Measurements from ENCODE around the gene KLHL29. TPM values are rescaled to one million over a fixed set of nuclear protein-coding genes. Genes with fewer than 3 reads are reported as not detected.

KLHL29 gene
- polyA plus RNA-seq, 1 of the 3 experiments (the other 2 are of a cell fraction), result 4.6 TPM

DNA sequence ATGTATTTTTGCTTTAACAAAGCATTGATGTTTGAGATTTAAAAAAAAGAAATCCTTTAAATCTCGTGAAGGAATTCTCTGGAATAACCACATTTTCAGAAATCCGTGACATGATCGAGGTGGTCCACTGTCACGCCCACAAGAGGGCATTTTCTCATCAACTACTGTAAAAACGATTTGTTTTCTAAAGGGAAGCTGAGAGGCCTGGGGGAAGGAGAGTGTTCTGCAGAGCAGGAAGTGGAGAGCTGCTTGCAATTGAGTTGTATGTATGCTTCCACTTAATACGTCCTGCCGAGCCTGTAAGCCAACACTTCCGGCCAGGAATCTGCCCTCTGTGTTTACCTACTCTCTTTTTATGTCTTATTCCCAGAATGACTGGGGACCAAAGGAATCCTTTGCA is 19.4 kb downstream of the KLHL29 start:
- Histone ChIP-seq H3K4me2 (peak overlapping the region; percentile 62), H3K4me1 (ENCODE audit: control insufficient read depth in 1 of 2, insufficient read depth in 2 of 2, low read depth in 1 of 2, low read length in 1 of 2) (peaks cover 15 to 23% of the 10 kb centered on the region in 2 experiments; a peak in 3 of 4 replicates), H3K9me3 (no peaks in the 10 kb centered on the region), H3K27me3 (ENCODE audit: insufficient read depth) (no peaks in the 10 kb centered on the region), H4K20me1 (ENCODE audit: insufficient read depth) (no peaks in the 10 kb centered on the region), H3F3A (replicated peaks; ENCODE audit: insufficient read depth) (peaks cover 18% of the 10 kb centered on the region), H2AFZ (ENCODE audit: low read depth) (peak overlapping the region; percentile 86), H3K9ac (peak overlapping the region; percentile 37; the same call in 1 of the 2 replicates), H3K79me2 (ENCODE audit: insufficient read depth) (peaks cover 6% of the 10 kb centered on the region), H3K36me3 (replicated peaks in 1 of 2; ENCODE audit: control insufficient read depth in 1 of 2, insufficient read depth in 2 of 2, low read length in 1 of 2) (no peaks in the 10 kb centered on the region), H3K4me3 (ENCODE audit: low read depth in 2 of 2, low read length in 1 of 2) (peak overlapping the region; percentile 19 to 30), H3K9me2 (no peaks in the 10 kb centered on the region), H3K27ac (ENCODE audit: low read depth in 2 of 2, low read length in 1 of 2) (peak overlapping the region; percentile 67 to 87)
- peak; percentile 84 for DNase-seq
- POLR2A ChIA-PET, result interaction anchor here (1.1 kb wide), 1 partner anchor 141 kb away, joined by 4 read pairs; no protein-coding TSS in a partner anchor
- CTCF ChIA-PET, result interaction anchor here (0.6 to 3.3 kb wide), 64 partner anchors 8 to 1175 kb away, joined by 3 to 39 read pairs (median 4); partner anchors contain the start of genes ATAD2B and KLHL29
- 5% methylated on average over 8 of the region's 8 CpGs for WGBS (ENCODE audit: low lambda C conversion rate)
- no peak for TF ChIP-seq JUND (IDR thresholded peaks at IDR 0.05)
- no peak for TF ChIP-seq FOXJ3 (CRISPR knock-in tag; IDR thresholded peaks at IDR 0.05)
- no peak for TF ChIP-seq TEAD4 (IDR thresholded peaks at IDR 0.05; ENCODE audit: borderline replicate concordance, insufficient read depth)
- no peak for TF ChIP-seq MEF2A (IDR thresholded peaks at IDR 0.05; ENCODE audit: borderline replicate concordance, low read depth)
- no peak for TF ChIP-seq RFX5 (IDR thresholded peaks at IDR 0.05; ENCODE audit: low read length)
- TF ChIP-seq, protein P1, sequence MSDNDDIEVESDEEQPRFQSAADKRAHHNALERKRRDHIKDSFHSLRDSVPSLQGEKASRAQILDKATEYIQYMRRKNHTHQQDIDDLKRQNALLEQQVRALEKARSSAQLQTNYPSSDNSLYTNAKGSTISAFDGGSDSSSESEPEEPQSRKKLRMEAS (IDR thresholded peaks at IDR 0.05; ENCODE audit: low read depth), result 0 out of 2 replicates have a peak, but pooled peaks have one; percentile 20
- peak in 1 of 2 experiments; percentile 62; a peak in 1 of 4 replicates for TF ChIP-seq EP300 (IDR thresholded peaks at IDR 0.05; ENCODE audit: borderline replicate concordance in 1 of 2, low read depth in 1 of 2, low read length in 1 of 2)
- no peak for TF ChIP-seq YY1 (IDR thresholded peaks at IDR 0.05; ENCODE audit: low read depth)
- TF ChIP-seq, protein P2, sequence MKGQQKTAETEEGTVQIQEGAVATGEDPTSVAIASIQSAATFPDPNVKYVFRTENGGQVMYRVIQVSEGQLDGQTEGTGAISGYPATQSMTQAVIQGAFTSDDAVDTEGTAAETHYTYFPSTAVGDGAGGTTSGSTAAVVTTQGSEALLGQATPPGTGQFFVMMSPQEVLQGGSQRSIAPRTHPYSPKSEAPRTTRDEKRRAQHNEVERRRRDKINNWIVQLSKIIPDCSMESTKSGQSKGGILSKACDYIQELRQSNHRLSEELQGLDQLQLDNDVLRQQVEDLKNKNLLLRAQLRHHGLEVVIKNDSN (IDR thresholded peaks at IDR 0.05; ENCODE audit: borderline replicate concordance, low read depth), result no peak
- TF ChIP-seq GATA2 (CRISPR knock-in tag; IDR thresholded peaks at IDR 0.05), result no peak
- peak; percentile 50 for TF ChIP-seq NFIC (IDR thresholded peaks at IDR 0.05; ENCODE audit: borderline replicate concordance)
- TF ChIP-seq, protein P3, sequence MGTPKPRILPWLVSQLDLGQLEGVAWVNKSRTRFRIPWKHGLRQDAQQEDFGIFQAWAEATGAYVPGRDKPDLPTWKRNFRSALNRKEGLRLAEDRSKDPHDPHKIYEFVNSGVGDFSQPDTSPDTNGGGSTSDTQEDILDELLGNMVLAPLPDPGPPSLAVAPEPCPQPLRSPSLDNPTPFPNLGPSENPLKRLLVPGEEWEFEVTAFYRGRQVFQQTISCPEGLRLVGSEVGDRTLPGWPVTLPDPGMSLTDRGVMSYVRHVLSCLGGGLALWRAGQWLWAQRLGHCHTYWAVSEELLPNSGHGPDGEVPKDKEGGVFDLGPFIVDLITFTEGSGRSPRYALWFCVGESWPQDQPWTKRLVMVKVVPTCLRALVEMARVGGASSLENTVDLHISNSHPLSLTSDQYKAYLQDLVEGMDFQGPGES (IDR thresholded peaks at IDR 0.05; ENCODE audit: low read depth, low read length), result no peak
- TF ChIP-seq RCOR1 (IDR thresholded peaks at IDR 0.05; ENCODE audit: low read length), result no peak; the same call in none of the 2 replicates
- TF ChIP-seq SIN3A (IDR thresholded peaks at IDR 0.05; ENCODE audit: borderline replicate concordance, low read depth, low read length), result no peak
- TF ChIP-seq EZH2phosphoT487 (IDR thresholded peaks at IDR 0.05; ENCODE audit: borderline replicate concordance, low read depth), result no peak
- peak; percentile 58 for TF ChIP-seq GABPA (IDR thresholded peaks at IDR 0.05; ENCODE audit: low read depth)
- no peak for TF ChIP-seq TAF1 (IDR thresholded peaks at IDR 0.05; ENCODE audit: borderline replicate concordance, low read depth, low read length)
- peak; percentile 82 for TF ChIP-seq SMC3 (IDR thresholded peaks at IDR 0.05; ENCODE audit: low read depth, low read length)
- TF ChIP-seq, protein P4, sequence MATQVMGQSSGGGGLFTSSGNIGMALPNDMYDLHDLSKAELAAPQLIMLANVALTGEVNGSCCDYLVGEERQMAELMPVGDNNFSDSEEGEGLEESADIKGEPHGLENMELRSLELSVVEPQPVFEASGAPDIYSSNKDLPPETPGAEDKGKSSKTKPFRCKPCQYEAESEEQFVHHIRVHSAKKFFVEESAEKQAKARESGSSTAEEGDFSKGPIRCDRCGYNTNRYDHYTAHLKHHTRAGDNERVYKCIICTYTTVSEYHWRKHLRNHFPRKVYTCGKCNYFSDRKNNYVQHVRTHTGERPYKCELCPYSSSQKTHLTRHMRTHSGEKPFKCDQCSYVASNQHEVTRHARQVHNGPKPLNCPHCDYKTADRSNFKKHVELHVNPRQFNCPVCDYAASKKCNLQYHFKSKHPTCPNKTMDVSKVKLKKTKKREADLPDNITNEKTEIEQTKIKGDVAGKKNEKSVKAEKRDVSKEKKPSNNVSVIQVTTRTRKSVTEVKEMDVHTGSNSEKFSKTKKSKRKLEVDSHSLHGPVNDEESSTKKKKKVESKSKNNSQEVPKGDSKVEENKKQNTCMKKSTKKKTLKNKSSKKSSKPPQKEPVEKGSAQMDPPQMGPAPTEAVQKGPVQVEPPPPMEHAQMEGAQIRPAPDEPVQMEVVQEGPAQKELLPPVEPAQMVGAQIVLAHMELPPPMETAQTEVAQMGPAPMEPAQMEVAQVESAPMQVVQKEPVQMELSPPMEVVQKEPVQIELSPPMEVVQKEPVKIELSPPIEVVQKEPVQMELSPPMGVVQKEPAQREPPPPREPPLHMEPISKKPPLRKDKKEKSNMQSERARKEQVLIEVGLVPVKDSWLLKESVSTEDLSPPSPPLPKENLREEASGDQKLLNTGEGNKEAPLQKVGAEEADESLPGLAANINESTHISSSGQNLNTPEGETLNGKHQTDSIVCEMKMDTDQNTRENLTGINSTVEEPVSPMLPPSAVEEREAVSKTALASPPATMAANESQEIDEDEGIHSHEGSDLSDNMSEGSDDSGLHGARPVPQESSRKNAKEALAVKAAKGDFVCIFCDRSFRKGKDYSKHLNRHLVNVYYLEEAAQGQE (IDR thresholded peaks at IDR 0.05; ENCODE audit: low read depth, low read length), result no peak
- peak; percentile 82 for TF ChIP-seq CHD2 (IDR thresholded peaks at IDR 0.05; ENCODE audit: low read length, partially characterized antibody)
- TF ChIP-seq TCF12 (IDR thresholded peaks at IDR 0.05), result no peak; the same call in 1 of the 2 replicates
- TF ChIP-seq, protein P5, sequence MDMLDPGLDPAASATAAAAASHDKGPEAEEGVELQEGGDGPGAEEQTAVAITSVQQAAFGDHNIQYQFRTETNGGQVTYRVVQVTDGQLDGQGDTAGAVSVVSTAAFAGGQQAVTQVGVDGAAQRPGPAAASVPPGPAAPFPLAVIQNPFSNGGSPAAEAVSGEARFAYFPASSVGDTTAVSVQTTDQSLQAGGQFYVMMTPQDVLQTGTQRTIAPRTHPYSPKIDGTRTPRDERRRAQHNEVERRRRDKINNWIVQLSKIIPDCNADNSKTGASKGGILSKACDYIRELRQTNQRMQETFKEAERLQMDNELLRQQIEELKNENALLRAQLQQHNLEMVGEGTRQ (IDR thresholded peaks at IDR 0.05; ENCODE audit: borderline replicate concordance, low read depth, low read length), result no peak
- TF ChIP-seq ELF1 (IDR thresholded peaks at IDR 0.05), result peak; percentile 77
- no peak for TF ChIP-seq FOSL2 (IDR thresholded peaks at IDR 0.05; ENCODE audit: borderline replicate concordance, low read depth)
- TF ChIP-seq, protein P6, sequence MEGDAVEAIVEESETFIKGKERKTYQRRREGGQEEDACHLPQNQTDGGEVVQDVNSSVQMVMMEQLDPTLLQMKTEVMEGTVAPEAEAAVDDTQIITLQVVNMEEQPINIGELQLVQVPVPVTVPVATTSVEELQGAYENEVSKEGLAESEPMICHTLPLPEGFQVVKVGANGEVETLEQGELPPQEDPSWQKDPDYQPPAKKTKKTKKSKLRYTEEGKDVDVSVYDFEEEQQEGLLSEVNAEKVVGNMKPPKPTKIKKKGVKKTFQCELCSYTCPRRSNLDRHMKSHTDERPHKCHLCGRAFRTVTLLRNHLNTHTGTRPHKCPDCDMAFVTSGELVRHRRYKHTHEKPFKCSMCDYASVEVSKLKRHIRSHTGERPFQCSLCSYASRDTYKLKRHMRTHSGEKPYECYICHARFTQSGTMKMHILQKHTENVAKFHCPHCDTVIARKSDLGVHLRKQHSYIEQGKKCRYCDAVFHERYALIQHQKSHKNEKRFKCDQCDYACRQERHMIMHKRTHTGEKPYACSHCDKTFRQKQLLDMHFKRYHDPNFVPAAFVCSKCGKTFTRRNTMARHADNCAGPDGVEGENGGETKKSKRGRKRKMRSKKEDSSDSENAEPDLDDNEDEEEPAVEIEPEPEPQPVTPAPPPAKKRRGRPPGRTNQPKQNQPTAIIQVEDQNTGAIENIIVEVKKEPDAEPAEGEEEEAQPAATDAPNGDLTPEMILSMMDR (IDR thresholded peaks at IDR 0.05), result peak; percentile 63
- TF ChIP-seq MXI1 (IDR thresholded peaks at IDR 0.05; ENCODE audit: low read depth, low read length), result peak; percentile 46; the same call in 1 of the 2 replicates

Measured in SK-N-SH (cell line).